NCI-H1092 treated with DMSO at 0.1 percent for 48 hours (cell line): ENCODE data around the gene CST3.

ENCODE experiments used
- DNase-seq: peaks from one replicate; lab custom pipeline; 2025; lab: John Stamatoyannopoulos, UW

The CST3 gene

GRCh38 chr20:23602699-23603098 lies 35.1 kb downstream of the CST3 start:
- no peak for DNase-seq

GRCh38 chr20:23602241-23602640 lies 35.5 kb downstream of the CST3 start:
- DNase-seq = no peak

GRCh38 chr20:23601715-23602114 lies 36.0 kb downstream of the CST3 start:
- DNase-seq = no peak

GRCh38 chr20:23598481-23598880 lies 39.3 kb downstream of the CST3 start:
- no peak for DNase-seq

GRCh38 chr20:23596579-23597250 lies 41.0 kb downstream of the CST3 start:
- no peak for DNase-seq

GRCh38 chr20:23595941-23596340 lies 41.8 kb downstream of the CST3 start:
- no peak for DNase-seq

GRCh38 chr20:23588434-23589403 lies 49.0 kb downstream of the CST3 start:
- no peak for DNase-seq

GRCh38 chr20:23587631-23588030 lies 50.1 kb downstream of the CST3 start:
- DNase-seq = no peak

GRCh38 chr20:23586735-23587525 lies 50.8 kb downstream of the CST3 start:
- DNase-seq = no peak

GRCh38 chr20:23585808-23586734 lies 51.7 kb downstream of the CST3 start:
- no peak for DNase-seq

- DNase-seq = no peak
These were observed 52.3 kb downstream of the CST3 start for GRCh38 chr20:23585449-23585807.

- DNase-seq = no peak
These were observed 53.1 kb downstream of the CST3 start for GRCh38 chr20:23584434-23585199.
